Pancreas (tissue), 10 donors: ENCODE measurements around the gene DENND1A. TPM values are rescaled to one million over a fixed set of nuclear protein-coding genes. Genes with fewer than 3 reads are reported as not detected.

Experiments used
- ATAC-seq, 4 donors: fragments of 200-7000 bp; cut with Tn5 transposase; one replicate each; pipeline versions ENCODE4 v1.8.0 to v1.9.1; 2020; ENCODE audit warnings: mild to moderate bottlenecking in 4 of 4, moderate library complexity in 4 of 4
- DNase-seq, 6 donors: peaks; one replicate each; pipeline ENCODE4 v3.0.0-alpha.2; 2020
- FAIRE-seq: peaks from 2 replicates; lab custom pipeline; 2012; peaks lifted over from hg19 to GRCh38; lab: Jason Lieb, UNC
- H3K27ac ChIP-seq, 4 donors: fragments of 200-600 bp; sonication (generic); 1 replicate in 3 of 4; 2 replicates in 1 of 4; pipeline versions ENCODE4 v1.5.0 to v1.8.0; 2020
- H3K27me3 ChIP-seq, 4 donors: fragments of 200-600 bp; one replicate each; pipeline ENCODE4 v1.8.0; 2021
- H3K36me3 ChIP-seq, 3 donors: fragments of 200-600 bp; sonication (generic) in 1 of 3; one replicate each; pipeline versions ENCODE4 v1.5.0 to v1.8.0; 2020 to 2021
- H3K4me1 ChIP-seq, 3 donors: fragments of 200-600 bp; one replicate each; pipeline ENCODE4 v1.8.0; 2021
- H3K4me3 ChIP-seq, 4 donors: fragments of 200-600 bp; sonication (generic) in 2 of 4; one replicate each; pipeline versions ENCODE4 v1.5.0 to v1.8.0; 2020 to 2021
- H3K9me3 ChIP-seq, 4 donors: fragments of 200-600 bp; one replicate each; pipeline ENCODE4 v1.8.0; 2021
- CTCF ChIP-seq, 4 donors: fragments of 200-600 bp; sonication (generic) in 3 of 4; IDR thresholded peaks; one replicate each; pipeline versions ENCODE4 v1.5.0 to v1.8.0; 2021; ENCODE audit warnings: antibody characterized with exemption in 4 of 4
- WGBS, 2 donors: extraction: QIAGEN DNeasy Blood & Tissue Kit; methylation state at CpG; one replicate each; pipeline ENCODE4 v1.1.7; 2013; 5-methylcytosine and 5-hydroxymethylcytosine counted together
- intact Hi-C, 3 donors: fragments of 100-400 bp; cut with DNase I; formaldehyde crosslinking; loops; one replicate each; pipeline versions ENCODE4 v1.11.1 to v1.14.2; 2022
- polyA plus RNA-seq, 2 donors: library from polyadenylated mRNA; stranded (reverse); fragments of 200-250 nt; gene quantifications; one replicate each; pipeline ENCODE4 v1.2.3, GENCODE V29; 2013
- total RNA-seq, 6 donors: library from RNA; stranded (reverse); fragmentation: NEBNext Ultra II Directional in 4 of 6; extraction: Animal tissue kit (Norgen Biotek cat#: 25700) in 4 of 6; gene quantifications; one replicate each; pipeline versions ENCODE4 v1.2.1 to v1.2.4, GENCODE V29; 2021 to 2023
- donor health status: healthy with polysubstance abuse.
- donor health status: DM: no; HTN: no; CAD: no; lungs with moderate emphysema.
- donor health status: DM: no; HTN: no; CAD: no.
- donor health status: control.
- donor health status: control.
- donor health status: Bipolar disorder and iron deficiency.
- donor health status: DM: yes; HTN: yes; CAD: no.
- donor health status: DM: no; HTN: no; CAD: no.
- donor health status: DM: no; HTN: no; CAD: no.
- donor health status: DM: yes; HTN: yes; CAD: no.

The DENND1A gene
- total and polyA plus RNA-seq, 8 donors: 4.5 to 8.3 (median 5.6) TPM

- no peak for ATAC-seq
- Histone ChIP-seq H3K9me3 (no peaks in the 10 kb centered on the region), H3K27me3 (no peaks in the 10 kb centered on the region), H3K36me3 (no peaks in the 10 kb centered on the region), H3K4me1 (no peaks in the 10 kb centered on the region), H3K27ac (no peak overlapping the region), H3K4me3 (no peak overlapping the region)
- FAIRE-seq: no peak
- 89 to 91% methylated on average over 23 of the region's 23 CpGs for WGBS, 2 donors
- intact Hi-C loops: no loop called here
- no peak for DNase-seq
- TF ChIP-seq CTCF (IDR thresholded peaks at IDR 0.05): no peak
Measured at GRCh38 chr9:123414936-123415930, 514.7 kb downstream of the DENND1A start.

GRCh38 chr9:123414204-123414603 lies 515.7 kb downstream of the DENND1A start:
- no peaks in the 10 kb centered on the region for H3K27me3 ChIP-seq
- ATAC-seq: no peak
- no peaks in the 10 kb centered on the region for H3K4me1 ChIP-seq
- no peak overlapping the region for H3K27ac ChIP-seq
- TF ChIP-seq CTCF (IDR thresholded peaks at IDR 0.05): no peak
- H3K9me3 ChIP-seq: no peaks in the 10 kb centered on the region
- no peak for DNase-seq
- intact Hi-C loops: no loop called here
- no peak overlapping the region for H3K4me3 ChIP-seq
- WGBS, 2 donors: 94 to 97% methylated on average over 7 of the region's 7 CpGs
- FAIRE-seq: no peak
- no peaks in the 10 kb centered on the region for H3K36me3 ChIP-seq

GRCh38 chr9:123412171-123412820 lies 517.6 kb downstream of the DENND1A start:
- ATAC-seq (no peak), FAIRE-seq (no peak), DNase-seq (no peak)
- intact Hi-C loops: no loop called here
- 91 to 92% methylated on average over 18 of the region's 18 CpGs for WGBS, 2 donors
- no peak for TF ChIP-seq CTCF (IDR thresholded peaks at IDR 0.05)
- Histone ChIP-seq H3K27ac (no peak overlapping the region), H3K4me1 (no peaks in the 10 kb centered on the region), H3K36me3 (no peaks in the 10 kb centered on the region), H3K27me3 (no peaks in the 10 kb centered on the region), H3K4me3 (no peak overlapping the region), H3K9me3 (no peaks in the 10 kb centered on the region)

GRCh38 chr9:123411636-123412035 lies 518.3 kb downstream of the DENND1A start:
- ATAC-seq (no peak), DNase-seq (no peak), FAIRE-seq (no peak)
- H3K4me3 ChIP-seq: no peak overlapping the region
- intact Hi-C loops: no loop called here
- no peaks in the 10 kb centered on the region for H3K9me3 ChIP-seq
- no peaks in the 10 kb centered on the region for H3K36me3 ChIP-seq
- H3K27me3 ChIP-seq: no peaks in the 10 kb centered on the region
- H3K27ac ChIP-seq: no peak overlapping the region
- TF ChIP-seq CTCF (IDR thresholded peaks at IDR 0.05): no peak
- no peaks in the 10 kb centered on the region for H3K4me1 ChIP-seq
- WGBS, 2 donors: 97% methylated on average over 11 of the region's 11 CpGs
